Fibroblast of mammary gland (primary cell): ENCODE data around the gene OR52I1.

Source experiments
- DNase-seq: peaks from one replicate; pipeline ENCODE4 v3.0.0-alpha.2; 2010; ENCODE audit warnings: low read depth
- H3K4me3 ChIP-seq: 2 replicates; pipeline ENCODE4 v1.5.1; 2011; ENCODE audit warnings: low read depth, mild to moderate bottlenecking, low read length, moderate library complexity; ENCODE audit not compliant: control insufficient read depth
- TF ChIP-seq, protein P1 (sequence below): conservative IDR thresholded peaks from 2 replicates; pipeline ENCODE4 v1.5.1; 2011; ENCODE audit warnings: low read depth, low read length, inconsistent platforms; ENCODE audit not compliant: control insufficient read depth, insufficient read depth

The OR52I1 gene

GRCh38 chr11:4560467-4560866 is 33.4 kb upstream of the OR52I1 start:
- no peak overlapping the region for H3K4me3 ChIP-seq
- DNase-seq = no peak
- TF ChIP-seq, protein P1, sequence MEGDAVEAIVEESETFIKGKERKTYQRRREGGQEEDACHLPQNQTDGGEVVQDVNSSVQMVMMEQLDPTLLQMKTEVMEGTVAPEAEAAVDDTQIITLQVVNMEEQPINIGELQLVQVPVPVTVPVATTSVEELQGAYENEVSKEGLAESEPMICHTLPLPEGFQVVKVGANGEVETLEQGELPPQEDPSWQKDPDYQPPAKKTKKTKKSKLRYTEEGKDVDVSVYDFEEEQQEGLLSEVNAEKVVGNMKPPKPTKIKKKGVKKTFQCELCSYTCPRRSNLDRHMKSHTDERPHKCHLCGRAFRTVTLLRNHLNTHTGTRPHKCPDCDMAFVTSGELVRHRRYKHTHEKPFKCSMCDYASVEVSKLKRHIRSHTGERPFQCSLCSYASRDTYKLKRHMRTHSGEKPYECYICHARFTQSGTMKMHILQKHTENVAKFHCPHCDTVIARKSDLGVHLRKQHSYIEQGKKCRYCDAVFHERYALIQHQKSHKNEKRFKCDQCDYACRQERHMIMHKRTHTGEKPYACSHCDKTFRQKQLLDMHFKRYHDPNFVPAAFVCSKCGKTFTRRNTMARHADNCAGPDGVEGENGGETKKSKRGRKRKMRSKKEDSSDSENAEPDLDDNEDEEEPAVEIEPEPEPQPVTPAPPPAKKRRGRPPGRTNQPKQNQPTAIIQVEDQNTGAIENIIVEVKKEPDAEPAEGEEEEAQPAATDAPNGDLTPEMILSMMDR = no peak

GRCh38 chr11:4565371-4565770 is 28.5 kb upstream of the OR52I1 start:
- DNase-seq = no peak
- no peak overlapping the region for H3K4me3 ChIP-seq
- TF ChIP-seq, protein P1 = no peak

DNA sequence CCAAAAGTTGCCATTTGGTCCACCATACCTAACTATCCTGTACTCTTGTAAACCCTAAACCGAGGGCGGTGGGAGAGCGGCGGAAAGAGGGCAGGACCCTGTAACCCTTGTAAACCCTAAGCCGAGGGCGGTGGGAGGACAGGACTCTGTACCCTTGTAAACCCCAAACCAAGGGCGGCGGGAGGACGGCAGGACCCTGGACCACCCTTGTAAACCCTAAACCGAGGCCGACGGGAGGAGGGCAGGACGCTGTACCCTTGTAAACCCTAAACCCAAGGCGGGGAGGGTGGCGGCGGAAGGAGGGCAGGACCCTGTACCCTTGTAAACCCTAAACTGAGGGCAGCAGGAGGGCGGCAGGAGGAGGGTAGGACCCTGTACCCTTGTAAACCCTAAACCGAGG is 24.8 kb upstream of the OR52I1 start:
- TF ChIP-seq, protein P1 = no peak
- DNase-seq = no peak
- H3K4me3 ChIP-seq = no peak overlapping the region

- no peak for DNase-seq
- TF ChIP-seq, protein P1 = no peak
- no peak overlapping the region for H3K4me3 ChIP-seq
Observed at GRCh38 chr11:4576880-4577279, 17.0 kb upstream of the OR52I1 start.

DNA sequence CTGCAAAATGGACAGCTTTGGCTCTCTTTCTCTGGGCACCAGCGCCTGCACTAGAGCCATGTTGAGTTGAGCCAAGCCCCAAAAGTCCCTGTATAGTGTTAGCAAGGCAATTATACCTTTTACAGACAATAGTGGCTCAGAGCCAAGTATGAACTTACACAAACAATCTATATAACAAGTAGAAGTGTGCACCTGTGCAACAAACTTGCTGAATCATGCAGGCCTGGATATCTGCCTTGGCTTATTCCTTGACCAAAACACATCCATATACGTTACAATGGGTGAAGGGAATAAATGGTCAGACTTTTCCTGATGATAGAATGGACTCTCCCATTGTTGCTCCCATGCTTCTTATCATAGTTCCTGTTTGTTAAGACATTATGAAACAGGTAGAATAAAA is 16.1 kb upstream of the OR52I1 start:
- DNase-seq = no peak
- H3K4me3 ChIP-seq = no peak overlapping the region
- TF ChIP-seq, protein P1 = no peak

DNA sequence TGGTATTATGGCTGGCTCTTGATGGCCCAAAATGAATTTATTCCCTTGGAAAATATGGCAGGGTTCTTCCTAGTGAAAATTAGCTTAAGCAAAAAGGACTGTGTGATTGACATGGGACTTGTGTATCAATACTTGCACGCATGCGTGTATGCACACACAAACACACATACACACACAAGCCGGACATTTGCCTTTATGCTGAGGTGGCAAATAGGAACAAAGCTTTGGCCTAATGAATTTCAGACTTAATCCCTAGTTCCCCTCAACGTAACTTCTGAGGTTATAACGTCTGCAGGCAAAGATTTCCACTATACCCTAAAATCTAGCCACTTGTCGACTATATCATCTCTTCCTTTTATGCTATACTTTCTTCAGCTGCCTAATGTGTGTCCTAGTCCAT is 15.2 kb upstream of the OR52I1 start:
- no peak overlapping the region for H3K4me3 ChIP-seq
- TF ChIP-seq, protein P1 = no peak
- DNase-seq = no peak

DNA sequence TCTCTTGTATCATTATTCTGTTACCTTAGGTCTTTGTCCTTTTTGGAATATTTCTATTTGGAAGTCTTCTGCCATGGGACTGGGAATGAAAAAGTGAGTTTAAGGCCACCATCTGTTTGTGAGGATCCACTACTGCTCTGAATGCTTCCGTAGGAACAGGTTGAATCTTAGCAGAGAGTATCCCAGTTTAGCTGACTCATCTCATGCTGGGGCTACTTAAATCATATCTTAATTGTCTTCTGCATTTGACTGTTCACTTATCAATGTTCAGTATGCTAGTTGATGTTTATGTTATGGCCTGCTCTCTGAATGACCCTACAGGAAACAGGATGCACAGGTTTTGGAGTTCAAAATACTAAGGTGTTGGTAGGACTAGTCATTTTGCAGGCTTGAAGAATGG is 13.7 kb upstream of the OR52I1 start:
- no peak overlapping the region for H3K4me3 ChIP-seq
- TF ChIP-seq, protein P1 = no peak
- no peak for DNase-seq
